Measurements from ENCODE around the gene DNAH11.
"Not testable (repeated sequence)": the region's sequence is repeated elsewhere in the genome, so short reads cannot be mapped to it uniquely, and the experiment has no call there.

The DNAH11 gene

DNA sequence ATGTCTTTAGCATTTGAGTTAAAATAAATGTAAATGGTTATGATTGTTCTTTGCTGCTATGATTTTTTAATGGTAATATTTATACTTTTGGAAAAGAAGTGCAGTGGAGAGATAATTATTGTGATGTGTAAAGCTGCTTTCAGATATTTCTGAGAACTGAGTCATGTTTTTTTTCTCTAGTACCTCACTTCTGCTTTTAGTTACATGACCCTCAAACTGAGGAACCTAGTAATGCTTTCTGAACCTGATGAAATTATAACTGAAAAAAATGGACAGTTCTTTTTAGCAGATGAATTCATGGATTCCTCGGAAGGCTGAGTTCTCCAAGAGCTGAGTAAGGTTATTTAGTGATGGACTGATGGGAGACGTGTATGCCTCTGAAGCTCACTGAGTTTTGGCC is 235.1 kb downstream of the DNAH11 start:
- no peak for DNase-seq (ENCODE audit: low read depth)

DNA sequence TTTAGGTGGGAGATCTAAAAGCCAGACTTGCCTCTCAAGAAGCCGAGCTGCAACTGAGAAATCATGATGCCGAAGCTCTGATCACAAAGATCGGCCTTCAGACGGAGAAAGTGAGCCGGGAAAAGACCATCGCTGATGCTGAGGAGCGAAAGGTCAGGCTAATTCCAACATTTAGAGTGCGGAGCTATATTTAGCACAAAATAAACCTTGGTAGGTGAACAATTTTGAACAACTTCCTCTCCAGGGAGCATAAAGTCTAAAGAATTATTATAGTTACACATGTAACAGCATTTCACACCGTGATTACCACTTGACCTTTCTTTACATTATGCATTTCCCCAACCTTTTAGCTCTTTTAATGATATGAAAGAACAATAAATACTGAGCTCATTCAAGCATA is 236.1 kb downstream of the DNAH11 start:
- no peak for DNase-seq (ENCODE audit: low read depth)

DNA sequence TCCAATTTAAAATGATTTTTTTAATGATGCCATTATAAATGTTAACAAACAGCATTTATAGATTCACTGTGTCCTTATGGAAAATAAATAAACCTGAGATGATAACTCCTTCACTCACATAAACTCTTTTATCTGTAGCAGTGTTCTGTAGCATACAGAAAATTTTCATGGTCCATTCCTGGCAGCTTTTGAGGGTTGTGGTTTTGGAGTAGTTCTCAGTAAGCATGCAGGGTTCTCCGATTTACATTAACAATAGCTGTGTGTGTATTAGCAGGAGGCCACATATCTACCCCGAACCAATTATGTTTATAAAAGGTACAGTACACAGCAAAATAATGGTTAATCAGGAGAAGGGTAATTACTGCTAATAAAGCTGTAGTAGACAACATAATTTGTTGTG is 240.2 kb downstream of the DNAH11 start:
- no peak for DNase-seq (ENCODE audit: low read depth)

DNA sequence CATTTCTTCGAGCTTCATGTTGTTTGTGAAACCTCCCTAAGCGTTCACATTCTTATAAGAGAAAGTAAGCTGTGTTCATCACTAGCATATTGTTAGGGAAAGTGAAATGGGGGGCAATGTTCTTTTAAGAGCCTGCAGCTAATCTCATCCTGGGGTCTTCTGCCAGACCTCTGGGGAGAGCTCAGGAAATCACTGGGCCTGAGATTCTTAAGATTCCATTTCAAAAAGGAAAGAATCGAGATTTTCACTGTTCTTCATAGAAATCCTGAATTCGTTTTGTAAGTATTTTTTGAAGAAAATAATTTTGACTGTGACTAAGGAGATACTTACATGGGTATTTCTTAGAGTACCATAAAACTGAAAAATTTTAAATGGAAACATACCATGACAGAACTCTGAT is 242.2 kb downstream of the DNAH11 start:
- DNase-seq (ENCODE audit: low read depth), result no peak

DNA sequence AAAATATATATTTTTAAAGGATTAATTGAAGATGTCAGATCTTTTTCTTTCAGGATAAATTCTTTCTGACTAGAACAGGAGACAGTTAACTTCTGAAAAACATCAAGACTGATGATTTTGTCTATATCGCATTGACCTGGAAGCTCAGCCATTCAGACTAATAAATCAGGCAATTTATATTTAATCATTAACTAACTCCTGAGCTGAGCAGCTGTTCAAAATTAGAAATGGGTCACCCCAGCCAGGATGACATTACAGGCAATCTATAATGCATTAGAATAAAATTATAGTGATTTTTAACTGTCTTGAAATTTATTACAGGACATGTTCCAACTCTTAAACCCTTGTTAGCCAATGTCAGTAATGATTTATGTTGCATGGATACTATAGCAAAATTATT is 263.0 kb downstream of the DNAH11 start:
- no peak for DNase-seq (ENCODE audit: low read depth)

DNA sequence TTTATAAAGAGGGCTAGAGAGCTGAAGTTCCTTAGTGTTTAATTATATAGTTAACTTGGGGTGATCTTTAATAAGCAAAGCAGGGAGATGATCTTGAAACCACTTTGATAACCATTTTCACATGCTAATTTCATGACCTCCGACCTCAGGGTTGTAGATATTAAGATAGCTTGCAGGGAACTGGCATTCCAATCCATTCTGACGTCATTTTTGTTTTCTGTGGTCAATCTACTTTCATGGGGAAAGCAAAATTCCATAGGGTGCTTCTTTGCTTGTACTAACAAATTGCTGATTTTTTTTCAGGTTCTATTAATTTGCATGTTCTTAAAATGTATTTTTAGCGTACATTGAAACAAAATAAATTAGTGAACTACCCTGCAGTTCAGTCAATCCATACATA is 263.5 kb downstream of the DNAH11 start:
- no peak for DNase-seq (ENCODE audit: low read depth)

DNA sequence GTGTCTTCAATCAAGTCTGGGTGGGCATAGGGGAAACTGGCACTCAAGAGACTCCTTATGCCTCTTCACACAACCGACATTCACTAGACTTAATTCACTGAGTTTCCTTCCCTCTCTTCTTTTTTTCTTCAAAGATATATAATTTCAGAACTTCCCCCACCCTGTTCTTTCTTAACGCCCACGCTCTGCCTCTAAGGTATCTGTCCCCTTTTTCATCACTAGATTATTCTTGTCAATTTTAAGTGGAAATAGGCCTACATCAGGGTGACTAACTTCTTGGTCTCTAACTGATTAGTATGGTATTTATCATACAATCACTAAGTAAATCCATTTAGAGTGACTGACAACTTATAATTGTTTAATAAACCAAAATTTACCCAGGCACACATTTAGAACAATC is 276.2 kb downstream of the DNAH11 start:
- DNase-seq (ENCODE audit: low read depth), result no peak

DNA sequence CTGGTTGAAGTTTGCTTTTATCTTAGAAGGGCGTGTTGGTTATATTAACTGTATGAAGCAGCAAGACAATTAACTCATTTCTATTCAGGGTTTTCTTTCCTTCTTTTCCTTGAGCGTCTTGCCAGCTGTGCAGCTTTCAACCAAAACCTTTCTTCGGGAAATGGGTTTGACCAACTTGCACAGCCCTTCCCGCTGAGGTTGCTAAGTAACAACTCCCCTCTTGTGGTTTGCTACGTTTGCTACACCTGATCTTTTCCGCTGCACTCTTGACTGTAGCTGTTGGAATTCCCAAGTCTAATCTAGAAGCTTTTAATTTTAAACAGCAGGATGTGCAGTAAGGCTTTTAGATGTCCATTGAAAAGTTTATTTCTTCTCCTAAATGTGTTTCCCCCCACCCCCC is 286.0 kb downstream of the DNAH11 start:
- DNase-seq (ENCODE audit: low read depth), result no peak

DNA sequence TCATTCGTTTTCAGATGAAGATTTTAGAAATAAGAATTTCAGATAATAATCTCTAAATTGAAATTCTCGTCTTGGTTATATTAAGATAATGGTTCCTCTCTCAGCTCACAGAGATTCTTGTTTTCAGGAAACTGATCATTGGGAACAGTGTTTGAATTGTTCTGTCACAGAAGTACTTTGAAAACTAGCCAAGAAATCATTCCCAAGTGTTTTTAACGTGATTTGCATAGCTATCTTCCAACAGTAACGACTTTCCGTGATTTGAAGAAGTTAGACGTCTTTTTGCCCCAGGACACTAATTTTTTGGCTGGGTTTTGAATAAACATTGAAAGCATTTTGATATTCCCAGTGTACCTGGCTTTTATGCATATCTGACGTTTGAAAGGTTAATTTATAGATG is 286.9 kb downstream of the DNAH11 start:
- no peak for DNase-seq (ENCODE audit: low read depth)

DNA sequence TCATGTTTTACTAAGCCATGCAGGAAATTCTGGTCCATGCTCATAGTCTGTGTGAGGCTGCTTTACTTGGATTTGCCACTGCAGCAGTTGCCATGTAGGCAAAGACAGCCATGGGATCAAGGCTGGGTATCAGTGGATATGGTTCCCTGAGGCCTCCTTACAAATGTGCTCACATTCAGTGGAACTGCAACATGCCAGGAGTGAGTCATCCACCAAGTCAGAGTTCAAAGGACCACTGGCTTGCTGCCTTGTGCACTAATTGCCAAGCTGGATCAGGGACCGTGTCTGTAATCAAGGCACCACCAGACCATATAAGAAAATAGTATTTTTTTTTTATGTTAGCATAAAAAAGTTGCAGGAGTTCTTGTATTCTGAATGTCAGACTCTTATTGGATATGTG is 301.9 kb downstream of the DNAH11 start:
- no peak for DNase-seq (ENCODE audit: low read depth)

DNA sequence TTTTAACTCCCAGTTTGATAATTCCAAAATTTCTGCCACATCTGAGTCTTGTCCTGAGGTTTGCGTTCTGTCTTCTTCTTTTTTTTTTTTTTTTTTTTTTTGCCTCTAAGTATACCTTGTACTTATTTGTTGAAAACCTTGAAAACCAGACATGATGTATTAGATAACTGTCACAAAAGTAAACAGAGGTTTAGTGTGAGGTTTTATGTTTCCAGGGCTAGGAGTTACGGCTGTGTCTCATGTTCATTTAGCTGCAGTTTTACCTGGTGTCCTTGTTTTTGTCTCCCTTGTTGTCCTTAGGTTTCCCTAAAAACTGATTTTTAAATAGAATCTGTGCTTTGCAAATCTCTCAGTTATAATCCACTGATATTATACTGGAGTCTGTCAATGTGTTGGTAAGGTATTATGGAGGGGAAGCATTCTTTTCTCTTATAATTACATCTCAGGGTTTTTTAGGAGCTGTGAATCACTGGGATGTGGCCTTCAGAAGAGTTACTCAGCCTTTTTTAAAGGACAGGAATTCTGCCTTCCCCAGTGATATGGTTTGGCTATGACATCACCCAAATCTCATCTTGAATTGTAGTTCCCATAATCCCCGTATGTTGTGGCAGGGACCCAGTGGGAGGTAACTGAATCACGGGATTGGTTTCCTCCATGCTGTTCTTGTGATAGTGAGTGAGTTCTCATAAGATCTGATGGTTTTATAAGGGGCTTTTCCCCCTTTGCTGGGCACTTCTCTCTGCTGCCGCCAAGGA is 307.9 kb downstream of the DNAH11 start:
- no peak for DNase-seq (ENCODE audit: low read depth)

DNA sequence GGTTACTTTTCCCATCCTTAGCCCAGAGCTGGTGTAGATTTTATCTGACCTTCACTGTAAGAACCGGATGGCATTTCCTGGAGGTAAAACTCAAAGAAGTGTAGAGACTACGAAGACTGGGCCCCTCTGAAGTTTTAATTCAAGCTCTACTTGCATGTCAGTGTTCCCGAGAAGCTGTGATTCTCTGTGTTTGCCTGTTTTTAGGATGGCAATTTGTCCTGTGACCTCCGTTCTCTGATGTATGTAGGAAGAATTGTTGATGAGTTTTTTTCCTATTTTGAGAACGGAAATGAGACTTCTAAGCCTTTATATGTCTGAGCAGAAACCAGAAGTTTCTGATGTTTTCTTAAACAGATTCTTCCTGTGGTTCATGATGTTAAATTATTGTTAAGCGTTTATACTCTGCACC is 308.7 kb downstream of the DNAH11 start:
- no peak for DNase-seq (ENCODE audit: low read depth)

DNA sequence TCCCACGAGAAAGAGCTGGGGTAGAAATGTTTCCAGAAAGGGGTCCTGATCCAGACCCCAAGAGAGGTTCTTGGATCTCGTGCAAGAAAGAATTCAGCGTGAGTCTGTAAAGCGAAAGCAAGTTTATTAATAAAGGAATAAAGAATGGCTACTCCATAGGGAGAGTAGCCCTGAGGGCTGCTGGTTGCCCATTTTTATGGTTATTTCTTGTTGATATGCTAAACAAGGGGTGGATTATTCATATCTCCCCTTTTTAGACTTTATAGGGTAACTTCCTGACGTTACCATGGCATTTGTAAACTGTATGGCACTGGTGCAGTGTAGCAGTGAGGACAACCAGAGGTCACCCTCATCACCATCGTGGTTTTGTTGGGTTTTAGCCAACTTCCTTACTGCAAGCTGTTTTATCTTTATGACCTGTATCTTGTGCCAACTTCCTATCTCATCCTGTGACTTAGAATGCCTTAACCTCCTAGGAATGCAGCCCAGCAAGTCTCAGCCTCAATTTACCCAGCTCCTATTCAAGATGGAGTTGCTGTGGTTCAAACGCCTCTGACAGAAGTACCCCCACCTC is 322.9 kb downstream of the DNAH11 start:
- not testable (repeated sequence) for DNase-seq (ENCODE audit: low read depth)

DNA sequence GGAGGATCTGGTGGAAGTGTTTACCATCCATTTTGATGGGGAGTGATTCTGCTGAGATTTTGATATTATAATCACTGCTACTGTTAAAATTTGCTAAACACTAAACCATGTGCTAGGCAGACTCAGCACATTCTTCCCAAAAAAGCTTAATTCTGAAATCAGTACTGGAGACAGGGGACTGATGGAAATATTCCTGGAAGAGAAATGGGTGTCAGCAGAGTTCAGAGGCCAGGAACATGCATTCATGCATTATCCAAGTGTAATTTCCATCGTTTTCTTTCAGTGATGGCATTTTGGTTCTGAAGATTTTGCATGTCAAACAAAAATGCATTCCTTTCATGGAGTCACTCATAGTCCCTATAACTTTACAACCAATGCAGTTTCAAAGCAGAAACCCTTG is 323.9 kb downstream of the DNAH11 start:
- no peak for DNase-seq (ENCODE audit: low read depth)

DNA sequence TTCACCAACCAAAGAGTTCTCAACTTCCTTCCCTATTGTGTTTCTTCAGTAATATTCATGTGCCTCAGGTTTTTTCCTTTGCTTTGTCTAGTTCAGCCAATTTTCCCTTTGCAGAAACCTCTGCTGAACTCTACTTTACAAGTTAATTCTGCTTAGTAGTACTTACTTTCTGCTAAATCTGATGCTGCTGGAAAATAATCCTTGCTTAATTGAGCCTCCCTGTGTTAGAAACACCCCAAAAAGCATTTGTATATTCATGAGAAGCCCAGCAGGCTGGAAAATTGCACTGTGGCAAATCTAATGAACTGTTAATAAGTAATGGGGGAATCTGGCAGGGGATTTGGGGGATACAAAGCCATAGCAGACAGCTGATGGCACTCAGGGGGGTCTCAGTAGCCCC is 324.4 kb downstream of the DNAH11 start:
- DNase-seq (ENCODE audit: low read depth), result no peak

DNA sequence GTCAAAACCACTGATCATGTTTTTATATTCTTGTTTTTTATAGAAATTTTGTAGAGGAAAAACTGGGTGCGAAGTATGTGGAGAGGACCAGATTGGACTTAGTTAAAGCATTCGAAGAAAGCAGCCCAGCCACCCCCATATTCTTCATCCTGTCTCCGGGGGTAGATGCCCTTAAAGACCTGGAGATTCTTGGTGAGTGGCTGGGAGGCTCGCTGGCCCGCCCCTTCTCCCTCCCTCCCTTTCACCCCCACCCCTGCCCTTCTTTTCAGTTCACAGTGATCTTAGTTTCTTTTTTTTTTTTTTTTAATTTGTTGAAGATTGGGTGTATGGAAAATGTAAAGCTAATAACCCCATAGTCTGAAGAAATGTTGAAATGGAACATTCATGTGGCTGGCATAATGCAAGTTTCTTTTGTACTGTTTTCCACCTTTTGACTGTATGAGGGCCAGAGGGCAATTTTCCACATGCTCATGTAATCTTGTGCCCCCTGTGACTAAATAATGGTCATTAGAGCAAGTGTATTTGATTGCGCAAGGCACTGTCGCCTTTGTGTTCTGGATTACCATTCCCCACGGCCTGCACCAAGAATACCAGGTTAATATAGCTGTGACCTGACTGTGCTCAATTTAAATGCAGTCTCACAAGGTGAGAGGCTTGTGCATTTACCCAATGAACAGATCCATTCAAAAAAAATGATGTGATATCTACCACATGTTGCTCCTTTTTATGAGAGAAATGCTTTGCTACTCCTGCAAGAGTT is 325.2 kb downstream of the DNAH11 start:
- DNase-seq (ENCODE audit: low read depth), result no peak

DNA sequence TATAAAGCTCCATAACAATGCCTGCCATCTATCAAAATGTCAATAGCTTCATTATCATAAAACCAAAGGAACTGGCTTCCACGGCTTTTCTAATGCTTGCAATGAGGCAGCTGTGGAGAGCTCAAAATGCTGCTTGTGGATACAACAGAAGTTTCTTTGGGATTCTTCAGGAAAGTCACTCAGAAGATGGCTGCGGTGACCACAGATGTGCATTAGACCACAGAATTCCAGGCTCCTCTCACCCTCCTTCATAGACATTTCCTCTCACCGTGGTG is 325.7 kb downstream of the DNAH11 start:
- DNase-seq (ENCODE audit: low read depth), result no peak

DNA sequence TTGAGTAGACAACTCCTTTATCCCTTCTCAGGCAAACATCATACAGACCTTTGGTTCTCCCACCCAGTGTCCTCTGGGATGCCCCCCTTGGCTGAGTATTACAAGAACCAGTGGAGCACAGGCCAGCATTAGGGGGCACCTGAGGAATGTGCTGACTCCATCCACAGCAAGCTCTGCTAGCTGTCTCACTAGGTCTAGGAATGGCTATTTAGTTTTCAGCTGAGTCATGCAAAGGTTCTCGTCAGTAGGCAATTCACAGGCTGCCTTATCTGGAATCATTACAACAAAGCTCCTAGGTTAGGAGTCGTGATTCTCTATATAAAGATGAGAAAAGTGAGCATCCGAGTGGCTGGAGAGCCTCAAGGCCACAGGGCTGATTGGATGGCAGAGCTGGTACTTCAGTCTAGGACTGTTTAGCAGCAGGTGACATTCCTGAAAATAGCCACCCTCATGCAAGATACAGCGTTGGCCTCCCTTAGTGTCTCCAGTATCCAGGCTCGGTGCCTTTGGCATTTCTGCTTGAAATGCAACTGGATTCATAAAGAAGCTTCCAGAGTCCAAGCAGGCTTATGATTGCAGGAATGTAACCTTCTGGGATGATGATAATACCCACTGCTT is 327.1 kb downstream of the DNAH11 start:
- no peak for DNase-seq (ENCODE audit: low read depth)

DNA sequence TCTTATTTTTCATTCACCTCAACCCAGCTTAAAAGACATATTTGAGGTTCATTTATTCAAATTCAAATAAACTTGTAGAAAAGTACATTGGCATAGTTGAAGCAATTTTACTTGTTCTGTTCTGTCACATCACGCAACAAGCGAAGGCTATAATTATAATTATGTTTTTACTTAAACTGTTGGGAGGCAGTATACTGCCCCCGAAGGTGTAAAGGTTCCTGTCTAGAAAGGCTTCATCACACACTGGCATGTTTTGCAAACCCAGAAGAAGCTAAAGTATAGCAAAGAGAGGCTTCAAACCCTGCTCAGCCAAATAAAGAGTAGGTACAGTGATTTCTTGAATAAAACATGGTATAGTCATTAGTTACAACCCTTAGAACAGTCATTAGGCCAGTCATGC is 340.2 kb downstream of the DNAH11 start:
- DNase-seq (ENCODE audit: low read depth), result no peak

DNA sequence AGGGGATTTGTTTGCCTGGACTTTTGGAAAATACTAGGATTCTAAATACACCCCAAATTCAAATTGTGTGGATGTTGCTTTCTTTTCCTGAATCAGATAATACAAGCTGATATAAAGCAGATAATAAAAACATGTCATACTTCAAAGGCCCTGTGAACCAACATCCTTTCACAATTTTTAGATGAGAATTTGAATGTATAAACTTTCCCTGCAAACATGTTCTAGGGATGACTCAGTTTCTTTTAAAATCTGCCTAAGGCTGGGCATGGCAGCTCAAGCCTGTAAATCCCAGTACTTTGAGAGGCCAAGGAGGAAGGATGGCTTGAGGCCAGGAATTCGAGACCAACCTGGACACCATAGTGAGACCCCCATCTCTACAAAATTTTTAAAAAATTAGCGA is 340.7 kb downstream of the DNAH11 start:
- not testable (repeated sequence) for DNase-seq (ENCODE audit: low read depth)

DNA sequence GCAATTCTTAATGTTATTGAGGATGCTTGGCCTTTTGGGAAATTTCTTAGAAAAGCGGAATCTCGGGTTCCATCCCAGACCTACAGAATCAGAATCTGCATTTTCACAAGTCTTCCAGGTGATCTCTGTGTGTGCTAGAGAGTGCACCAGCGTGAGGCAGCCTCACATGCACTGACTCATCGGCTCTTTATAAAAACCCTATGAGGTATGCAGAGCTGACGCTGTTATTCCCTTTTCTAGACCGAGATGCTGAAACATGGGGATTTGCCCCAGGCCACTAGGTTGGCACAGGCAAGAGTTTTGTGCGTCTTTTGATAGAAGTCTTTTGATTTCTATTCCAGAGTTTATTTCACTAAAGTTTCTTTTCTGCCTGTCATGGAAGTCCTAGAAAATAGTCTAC is 341.7 kb downstream of the DNAH11 start:
- no peak for DNase-seq (ENCODE audit: low read depth)

DNA sequence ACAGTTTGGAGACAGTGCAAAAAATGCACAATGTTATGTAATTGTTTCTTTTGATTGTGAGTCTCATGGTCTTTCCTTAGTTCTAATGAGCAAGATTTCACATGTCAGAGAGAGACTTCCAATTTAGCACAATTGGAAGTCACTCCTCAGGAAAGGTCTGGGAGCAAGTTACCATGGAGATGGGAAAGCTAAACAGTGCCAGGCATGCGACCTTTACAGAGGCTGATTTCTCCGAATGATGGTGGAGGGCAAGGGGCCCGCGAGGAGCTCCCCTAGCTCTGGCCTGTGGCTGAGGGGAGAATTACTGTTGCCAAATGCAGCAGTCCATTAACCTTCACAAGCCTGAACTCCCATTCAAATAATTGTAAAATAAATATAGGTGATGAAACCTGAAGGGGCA is 343.6 kb downstream of the DNAH11 start:
- no peak for DNase-seq (ENCODE audit: low read depth)

DNA sequence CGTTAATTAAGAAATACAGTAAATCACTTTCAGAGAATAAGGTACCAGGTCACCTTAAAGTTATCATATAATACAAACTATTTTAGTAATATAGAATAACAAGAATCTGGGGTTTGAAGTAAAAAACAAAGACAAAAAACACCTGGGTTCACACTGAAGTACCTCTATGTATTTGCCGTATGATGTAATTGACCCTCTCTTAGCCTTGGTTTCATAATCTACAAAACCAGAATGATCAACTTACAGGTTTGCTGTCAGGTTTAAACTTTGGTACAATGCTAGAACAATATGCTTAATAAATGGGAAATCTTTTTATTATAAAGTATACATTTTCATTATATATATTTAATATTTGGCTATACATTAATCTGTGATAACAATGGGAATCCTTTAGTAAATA is 344.5 kb downstream of the DNAH11 start:
- no peak for DNase-seq (ENCODE audit: low read depth)
